ENCODE results near the gene TTLL8.

DNA sequence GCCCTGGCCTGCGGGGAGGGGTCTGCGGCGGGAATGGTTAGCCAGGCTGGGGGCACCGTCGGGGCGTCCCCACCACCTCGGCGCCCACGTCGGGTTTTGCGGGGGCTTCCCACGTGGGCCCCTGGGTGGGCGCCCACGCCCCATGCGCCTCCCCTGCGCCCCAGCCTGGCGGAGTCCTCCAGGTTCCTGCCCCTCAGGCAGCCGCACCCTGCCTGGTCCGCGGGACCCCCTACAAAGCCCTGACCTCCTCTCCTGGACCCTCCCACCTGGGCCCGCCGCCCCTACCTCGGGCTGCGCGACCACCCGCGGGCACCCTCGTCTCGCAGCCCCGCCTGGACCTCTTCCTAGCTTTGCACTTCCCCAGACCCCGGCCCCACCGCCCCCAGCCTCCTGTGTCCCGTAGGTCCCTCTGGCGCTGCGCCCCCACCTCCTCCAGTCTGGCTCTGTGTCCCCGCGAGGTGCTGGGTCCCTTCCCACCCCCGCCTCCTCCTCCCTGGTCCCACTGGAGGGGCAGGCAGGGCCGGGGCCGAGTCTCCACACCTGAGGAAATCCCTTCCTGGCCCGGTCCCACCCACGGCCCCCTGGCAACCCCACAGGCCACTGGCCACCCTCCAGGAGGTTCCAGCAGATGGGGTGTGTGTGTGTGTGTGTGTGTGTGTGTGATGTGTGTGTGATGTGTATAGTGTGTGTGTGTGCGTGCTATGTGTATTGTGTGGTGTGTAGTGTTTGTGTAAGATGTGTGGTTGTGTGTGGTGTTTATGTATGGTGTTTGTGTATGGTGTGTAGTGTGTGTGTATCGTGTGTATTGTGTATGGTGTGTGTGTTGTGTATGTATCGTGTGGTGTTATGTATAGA, 85.7 kb downstream of the TTLL8 start:
- TF ChIP-seq POLR2AphosphoS5 (IDR thresholded peaks at IDR 0.05; ENCODE audit: low read depth, low read length) (no peak), EGR1 (IDR thresholded peaks at IDR 0.05; ENCODE audit: borderline replicate concordance, low read depth, low read length) (no peak), POLR2A (IDR thresholded peaks at IDR 0.05; ENCODE audit: control extremely low read depth in 1 of 2, low read depth in 2 of 2, low read length in 2 of 2) (no peak), JUND (IDR thresholded peaks at IDR 0.05; ENCODE audit: low read length) (no peak), TAF1 (IDR thresholded peaks at IDR 0.05; ENCODE audit: low read depth, low read length) (no peak), NANOG (IDR thresholded peaks at IDR 0.05; ENCODE audit: insufficient read depth, low read depth, low read length, poor library complexity, severe bottlenecking) (no peak), SIN3A (conservative IDR thresholded peaks at IDR 0.05 in 1 of 2, IDR thresholded peaks at IDR 0.05 in 1 of 2; ENCODE audit: low read depth in 1 of 2, low read length in 2 of 2) (no peak), EZH2 (IDR thresholded peaks at IDR 0.05; ENCODE audit: low read depth, low read length, severe bottlenecking) (no peak), KDM4A (IDR thresholded peaks at IDR 0.05; ENCODE audit: low read depth, low read length, severe bottlenecking) (no peak), BACH1 (IDR thresholded peaks at IDR 0.05; ENCODE audit: low read length) (no peak)
- TF ChIP-seq, protein P1, sequence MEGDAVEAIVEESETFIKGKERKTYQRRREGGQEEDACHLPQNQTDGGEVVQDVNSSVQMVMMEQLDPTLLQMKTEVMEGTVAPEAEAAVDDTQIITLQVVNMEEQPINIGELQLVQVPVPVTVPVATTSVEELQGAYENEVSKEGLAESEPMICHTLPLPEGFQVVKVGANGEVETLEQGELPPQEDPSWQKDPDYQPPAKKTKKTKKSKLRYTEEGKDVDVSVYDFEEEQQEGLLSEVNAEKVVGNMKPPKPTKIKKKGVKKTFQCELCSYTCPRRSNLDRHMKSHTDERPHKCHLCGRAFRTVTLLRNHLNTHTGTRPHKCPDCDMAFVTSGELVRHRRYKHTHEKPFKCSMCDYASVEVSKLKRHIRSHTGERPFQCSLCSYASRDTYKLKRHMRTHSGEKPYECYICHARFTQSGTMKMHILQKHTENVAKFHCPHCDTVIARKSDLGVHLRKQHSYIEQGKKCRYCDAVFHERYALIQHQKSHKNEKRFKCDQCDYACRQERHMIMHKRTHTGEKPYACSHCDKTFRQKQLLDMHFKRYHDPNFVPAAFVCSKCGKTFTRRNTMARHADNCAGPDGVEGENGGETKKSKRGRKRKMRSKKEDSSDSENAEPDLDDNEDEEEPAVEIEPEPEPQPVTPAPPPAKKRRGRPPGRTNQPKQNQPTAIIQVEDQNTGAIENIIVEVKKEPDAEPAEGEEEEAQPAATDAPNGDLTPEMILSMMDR (IDR thresholded peaks at IDR 0.05; ENCODE audit: control extremely low read depth in 1 of 3, insufficient read depth in 1 of 3, low read depth in 1 of 3, low read length in 3 of 3) = no peak

Data from H1 (cell line).